NB4 (cell line): Measurements from ENCODE around the gene VPS39.

Experiments
- MAX ChIP-seq: IDR thresholded peaks from 2 replicates; pipeline ENCODE4 v1.6.1; 2011; ENCODE audit warnings: low read depth, low read length
- TF ChIP-seq, protein P1 (sequence below): IDR thresholded peaks from one replicate; pipeline ENCODE4 v1.5.1; 2012; ENCODE audit warnings: low read depth, low read length

DNA sequence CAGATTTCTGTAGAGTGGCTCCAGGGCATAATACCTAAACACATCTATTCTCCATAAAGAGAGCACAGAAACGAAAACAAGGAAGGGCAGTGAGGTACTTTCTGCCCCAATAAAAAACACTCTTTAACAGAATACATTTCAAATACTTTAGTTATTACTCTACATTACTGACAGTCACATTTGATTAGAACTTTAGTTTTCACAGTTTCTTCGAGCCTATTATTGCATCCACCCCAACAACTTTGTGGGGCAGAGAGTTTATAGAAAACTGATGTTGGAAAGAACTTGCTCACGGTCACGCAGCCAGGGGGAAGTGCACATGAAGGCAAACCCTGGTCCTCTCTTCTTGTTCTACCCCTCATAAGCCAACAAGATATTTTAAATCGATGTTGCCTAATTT is 9.0 kb downstream of the VPS39 start:
- TF ChIP-seq, protein P1, sequence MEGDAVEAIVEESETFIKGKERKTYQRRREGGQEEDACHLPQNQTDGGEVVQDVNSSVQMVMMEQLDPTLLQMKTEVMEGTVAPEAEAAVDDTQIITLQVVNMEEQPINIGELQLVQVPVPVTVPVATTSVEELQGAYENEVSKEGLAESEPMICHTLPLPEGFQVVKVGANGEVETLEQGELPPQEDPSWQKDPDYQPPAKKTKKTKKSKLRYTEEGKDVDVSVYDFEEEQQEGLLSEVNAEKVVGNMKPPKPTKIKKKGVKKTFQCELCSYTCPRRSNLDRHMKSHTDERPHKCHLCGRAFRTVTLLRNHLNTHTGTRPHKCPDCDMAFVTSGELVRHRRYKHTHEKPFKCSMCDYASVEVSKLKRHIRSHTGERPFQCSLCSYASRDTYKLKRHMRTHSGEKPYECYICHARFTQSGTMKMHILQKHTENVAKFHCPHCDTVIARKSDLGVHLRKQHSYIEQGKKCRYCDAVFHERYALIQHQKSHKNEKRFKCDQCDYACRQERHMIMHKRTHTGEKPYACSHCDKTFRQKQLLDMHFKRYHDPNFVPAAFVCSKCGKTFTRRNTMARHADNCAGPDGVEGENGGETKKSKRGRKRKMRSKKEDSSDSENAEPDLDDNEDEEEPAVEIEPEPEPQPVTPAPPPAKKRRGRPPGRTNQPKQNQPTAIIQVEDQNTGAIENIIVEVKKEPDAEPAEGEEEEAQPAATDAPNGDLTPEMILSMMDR = no peak
- no peak for TF ChIP-seq MAX
